Ovary (tissue), 3 donors: ENCODE data around the gene ARMH3.

ENCODE experiments used
- CTCF ChIP-seq, 3 donors: fragments of 450-650 bp in 2 of 3; fragments of 200-600 bp in 1 of 3; IDR thresholded peaks; one replicate each; pipeline versions ENCODE4 v1.5.1 to v1.8.0; 2016 to 2022; ENCODE audit warnings: antibody characterized with exemption in 3 of 3, mild to moderate bottlenecking in 1 of 3
- POLR2A ChIP-seq: fragments of 450-650 bp; IDR thresholded peaks from one replicate; pipeline ENCODE4 v1.6.1; 2017; ENCODE audit warnings: antibody characterized with exemption, mild to moderate bottlenecking, moderate library complexity
- donor health status: DM: no; HTN: no; CAD: no.

DNA sequence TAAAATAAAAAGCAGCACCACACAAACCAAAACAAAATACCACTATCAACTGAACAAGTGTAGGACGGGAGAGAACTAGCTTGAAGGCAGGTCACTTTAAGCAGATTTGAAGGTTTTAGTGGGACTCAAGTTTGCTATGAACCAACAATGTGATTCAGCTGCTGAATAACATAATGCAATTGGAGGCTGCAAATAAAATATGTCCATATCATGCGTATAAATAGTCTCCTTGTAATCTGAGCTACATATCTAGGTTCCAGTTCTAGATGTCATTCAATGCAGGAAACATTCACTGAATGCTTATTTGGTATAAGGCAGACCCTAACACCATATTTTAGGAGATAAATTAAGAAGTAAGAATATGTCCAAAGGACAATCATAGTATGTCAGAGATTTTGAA, 130.9 kb downstream of the ARMH3 start:
- no peak for TF ChIP-seq CTCF (IDR thresholded peaks at IDR 0.05)
- TF ChIP-seq POLR2A: no peak
